ENCODE results near the gene RASL10B.

RASL10B gene

GRCh38 chr17:35738519-35739133 lies 7.2 kb downstream of the RASL10B start:
- H3K9me3 ChIP-seq (ENCODE audit: control insufficient read depth, insufficient read depth, low read length), result no peaks in the 10 kb centered on the region
- H3F3A ChIP-seq (ENCODE audit: control insufficient read depth, insufficient read depth), result no peaks in the 10 kb centered on the region
- no peaks in the 10 kb centered on the region for H3K36me3 ChIP-seq (ENCODE audit: control insufficient read depth, low read length)
- TF ChIP-seq EZH2phosphoT487 (IDR thresholded peaks at IDR 0.05; ENCODE audit: borderline replicate concordance, low read length) (no peak), CTCF (IDR thresholded peaks at IDR 0.05; ENCODE audit: low read depth, low read length, poor library complexity, severe bottlenecking) (no peak)
- no peaks in the 10 kb centered on the region for H3K79me2 ChIP-seq (ENCODE audit: control insufficient read depth, low read length)
- no peaks in the 10 kb centered on the region for H4K20me1 ChIP-seq (ENCODE audit: control insufficient read depth, insufficient read depth, low read depth, low read length)
- H3K4me1 ChIP-seq (ENCODE audit: control insufficient read depth, low read length), result no peaks in the 10 kb centered on the region
- H3K4me2 ChIP-seq (ENCODE audit: low read length), result no peak overlapping the region
- no peak overlapping the region for H3K27ac ChIP-seq (ENCODE audit: low read depth, low read length)
- H3K27me3 ChIP-seq (ENCODE audit: control insufficient read depth, low read length), result peaks cover 7% of the 10 kb centered on the region
- no peaks in the 10 kb centered on the region for H3K9me2 ChIP-seq (replicated peaks; ENCODE audit: control insufficient read depth, low read length)
- H3K4me3 ChIP-seq (ENCODE audit: low read length), result no peak overlapping the region

DNA sequence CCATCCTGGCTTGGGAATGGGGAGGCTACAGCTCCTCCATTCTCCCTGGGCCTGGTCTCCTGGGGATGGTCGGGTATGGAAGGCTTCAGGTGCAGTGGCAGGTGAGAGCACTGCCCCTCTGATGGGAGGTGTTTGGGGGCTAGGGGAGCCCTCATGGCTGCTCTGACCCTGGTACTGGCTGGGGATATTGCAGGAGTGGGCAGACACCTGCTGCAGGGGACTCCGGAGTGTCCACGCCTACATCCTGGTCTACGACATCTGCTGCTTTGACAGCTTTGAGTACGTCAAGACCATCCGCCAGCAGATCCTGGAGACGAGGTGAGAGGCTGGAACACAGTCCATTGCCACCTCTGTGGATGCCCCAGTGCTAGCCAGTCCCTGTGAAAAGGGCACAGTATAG lies 8.8 kb downstream of the RASL10B start:
- H3K27ac ChIP-seq (ENCODE audit: low read depth, low read length), result no peak overlapping the region
- no peak overlapping the region for H3K4me2 ChIP-seq (ENCODE audit: low read length)
- no peak overlapping the region for H3K4me3 ChIP-seq (ENCODE audit: low read length)
- no peaks in the 10 kb centered on the region for H3K79me2 ChIP-seq (ENCODE audit: control insufficient read depth, low read length)
- H3K4me1 ChIP-seq (ENCODE audit: control insufficient read depth, low read length), result no peaks in the 10 kb centered on the region
- H3K9me2 ChIP-seq (replicated peaks; ENCODE audit: control insufficient read depth, low read length), result no peaks in the 10 kb centered on the region
- H3K27me3 ChIP-seq (ENCODE audit: control insufficient read depth, low read length), result peaks cover 7% of the 10 kb centered on the region
- no peaks in the 10 kb centered on the region for H3K36me3 ChIP-seq (ENCODE audit: control insufficient read depth, low read length)
- TF ChIP-seq CTCF (IDR thresholded peaks at IDR 0.05; ENCODE audit: low read depth, low read length, poor library complexity, severe bottlenecking) (no peak), EZH2phosphoT487 (IDR thresholded peaks at IDR 0.05; ENCODE audit: borderline replicate concordance, low read length) (no peak)
- no peaks in the 10 kb centered on the region for H3F3A ChIP-seq (ENCODE audit: control insufficient read depth, insufficient read depth)
- no peaks in the 10 kb centered on the region for H4K20me1 ChIP-seq (ENCODE audit: control insufficient read depth, insufficient read depth, low read depth, low read length)
- H3K9me3 ChIP-seq (ENCODE audit: control insufficient read depth, insufficient read depth, low read length), result no peaks in the 10 kb centered on the region

- H3K9me2 ChIP-seq (replicated peaks; ENCODE audit: control insufficient read depth, low read length), result no peaks in the 10 kb centered on the region
- H3K4me2 ChIP-seq (ENCODE audit: low read length), result no peak overlapping the region
- no peaks in the 10 kb centered on the region for H3F3A ChIP-seq (ENCODE audit: control insufficient read depth, insufficient read depth)
- H3K27me3 ChIP-seq (ENCODE audit: control insufficient read depth, low read length), result peaks cover 7% of the 10 kb centered on the region
- no peak overlapping the region for H3K27ac ChIP-seq (ENCODE audit: low read depth, low read length)
- no peaks in the 10 kb centered on the region for H3K36me3 ChIP-seq (ENCODE audit: control insufficient read depth, low read length)
- no peak overlapping the region for H3K4me3 ChIP-seq (ENCODE audit: low read length)
- TF ChIP-seq CTCF (IDR thresholded peaks at IDR 0.05; ENCODE audit: low read depth, low read length, poor library complexity, severe bottlenecking), result no peak
- no peak for TF ChIP-seq EZH2phosphoT487 (IDR thresholded peaks at IDR 0.05; ENCODE audit: borderline replicate concordance, low read length)
- no peaks in the 10 kb centered on the region for H4K20me1 ChIP-seq (ENCODE audit: control insufficient read depth, insufficient read depth, low read depth, low read length)
- no peaks in the 10 kb centered on the region for H3K4me1 ChIP-seq (ENCODE audit: control insufficient read depth, low read length)
- no peaks in the 10 kb centered on the region for H3K9me3 ChIP-seq (ENCODE audit: control insufficient read depth, insufficient read depth, low read length)
- H3K79me2 ChIP-seq (ENCODE audit: control insufficient read depth, low read length), result no peaks in the 10 kb centered on the region
Measured at GRCh38 chr17:35740997-35741931, 9.8 kb downstream of the RASL10B start.

All from DOHH2 (cell line).